CD4-positive, alpha-beta T cell (primary cell): ENCODE results near the gene LSM11. TPM values are rescaled to one million over a fixed set of nuclear protein-coding genes. Genes with fewer than 3 reads are reported as not detected.

Experiments
- ATAC-seq: fragments of 200-7000 bp; cut with Tn5 transposase; one replicate; pipeline ENCODE4 v1.10.0; 2022; ENCODE audit warnings: mild to moderate bottlenecking; ENCODE audit not compliant: poor library complexity
- CTCF ChIA-PET: fragments of 350-600 bp; sonication (Branson Sonifier 250); formaldehyde crosslinking; loops from one replicate; lab custom pipeline; 2021; ENCODE audit warnings: antibody characterized with exemption, inconsistent platforms; lab: Charles Lee
- POLR2A ChIA-PET: fragments of 350-600 bp; sonication (Branson Sonifier 250); formaldehyde crosslinking; loops from one replicate; lab custom pipeline; 2021; ENCODE audit warnings: antibody characterized with exemption, inconsistent platforms; lab: Charles Lee
- DNase-seq, 14 experiments: peaks; one replicate each; pipeline ENCODE4 v3.0.0-alpha.2; 2013 to 2020; ENCODE audit warnings: mixed read lengths in 2 of 14
- H3K27ac ChIP-seq, 2 donors: one replicate each; pipeline versions ENCODE4 v1.5.1 to v1.7.0; 2013; ENCODE audit warnings: low read length in 2 of 2, low read depth in 1 of 2, mild to moderate bottlenecking in 1 of 2
- H3K27me3 ChIP-seq, 2 experiments: 1 replicate in 1 of 2; 2 replicates in 1 of 2; pipeline versions ENCODE4 v1.6.1 to v1.7.0; 2013; ENCODE audit warnings: low read length in 2 of 2, control low read depth in 1 of 2, mild to moderate bottlenecking in 1 of 2, moderate library complexity in 1 of 2; ENCODE audit not compliant: insufficient read depth in 2 of 2, control insufficient read depth in 1 of 2
- H3K36me3 ChIP-seq: one replicate; pipeline ENCODE4 v1.6.1; 2013; ENCODE audit warnings: low read length, control low read depth; ENCODE audit not compliant: insufficient read depth
- H3K4me1 ChIP-seq: one replicate; pipeline ENCODE4 v1.6.1; 2013; ENCODE audit warnings: low read length, control low read depth; ENCODE audit not compliant: insufficient read depth
- H3K4me3 ChIP-seq: one replicate; pipeline ENCODE4 v1.5.1; 2013; ENCODE audit warnings: mild to moderate bottlenecking, low read length, moderate library complexity
- H3K9me3 ChIP-seq, 2 experiments: 1 replicate in 1 of 2; 2 replicates in 1 of 2; pipeline versions ENCODE4 v1.6.1 to v1.7.0; 2013; ENCODE audit warnings: low read length in 2 of 2, mild to moderate bottlenecking in 2 of 2, control low read depth in 1 of 2, moderate library complexity in 1 of 2; ENCODE audit not compliant: control insufficient read depth in 1 of 2, insufficient read depth in 1 of 2
- H3K27ac Mint-ChIP-seq: one replicate; pipeline ENCODE4 v1.8.0; 2020; ENCODE audit warnings: mixed read lengths
- H3K27me3 Mint-ChIP-seq: one replicate; pipeline ENCODE4 v1.8.0; 2021; ENCODE audit warnings: mixed read lengths
- H3K36me3 Mint-ChIP-seq: one replicate; pipeline ENCODE4 v1.8.0; 2021; ENCODE audit warnings: low read depth, mixed read lengths
- H3K4me1 Mint-ChIP-seq: one replicate; pipeline ENCODE4 v1.8.0; 2021; ENCODE audit warnings: low read depth, mixed read lengths
- H3K4me3 Mint-ChIP-seq: one replicate; pipeline ENCODE4 v1.8.0; 2020; ENCODE audit warnings: mild to moderate bottlenecking, mixed read lengths
- H3K9me3 Mint-ChIP-seq: one replicate; pipeline ENCODE4 v1.8.0; 2020; ENCODE audit warnings: mixed read lengths
- CTCF ChIP-seq: fragments of 200-600 bp; IDR thresholded peaks from one replicate; pipeline ENCODE4 v1.8.0; 2022; ENCODE audit warnings: antibody characterized with exemption, mild to moderate bottlenecking
- intact Hi-C, 2 experiments: fragments of 100-400 bp; cut with DNase I in 1 of 2; cut with micrococcal nuclease in 1 of 2; formaldehyde crosslinking; loops; one replicate each; pipeline versions ENCODE4 v1.15.1 to v1.9.0; 2023 to 2025; cut with DNase I, micrococcal nuclease
- total RNA-seq, 174 experiments: library from RNA in 2 of 174; stranded (reverse) in 2 of 174; gene quantifications; one replicate each; pipeline ENCODE4 v1.2.3 and lab custom pipeline; 2021 to 2026

The LSM11 gene
- total RNA-seq, 2 experiments from 2014 or later, result 0.49 to 0.70 TPM

DNA sequence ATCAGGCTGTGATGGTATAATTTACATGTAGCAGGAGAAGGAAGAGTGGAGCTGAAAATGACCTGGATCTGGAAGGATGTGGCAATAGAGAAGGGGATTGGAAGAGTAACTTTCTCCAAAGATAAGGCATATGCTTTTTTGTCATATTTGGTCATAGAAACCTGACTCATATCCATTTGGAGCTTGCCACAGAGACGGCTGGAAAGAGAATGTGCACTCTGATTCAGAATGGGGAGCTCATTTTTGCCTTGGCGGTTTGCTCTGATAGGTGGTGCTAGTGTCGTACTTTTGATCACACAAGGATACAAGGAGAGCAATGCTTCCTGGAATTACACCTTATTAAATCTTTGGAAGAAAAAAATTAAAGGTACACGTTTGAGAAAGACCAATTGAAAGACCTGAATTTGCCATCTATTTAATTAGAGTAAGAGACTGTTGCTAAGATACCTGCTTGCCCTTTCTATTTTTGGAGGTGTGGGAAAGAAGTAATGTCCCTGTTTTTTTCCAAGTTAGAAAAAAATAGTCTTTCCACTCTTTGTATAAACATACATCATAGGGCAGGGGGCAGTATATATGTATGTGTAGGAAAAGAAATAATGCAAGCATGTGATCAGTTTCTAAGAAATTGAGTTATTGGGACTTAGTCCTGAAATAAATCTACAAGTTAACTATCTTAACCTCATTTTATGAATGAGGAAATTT lies 5.4 kb downstream of the LSM11 start:
- Histone ChIP-seq H3K27ac (no peak overlapping the region), H3K36me3 (peaks cover 16% of the 10 kb centered on the region), H3K9me3 (no peaks in the 10 kb centered on the region), H3K4me3 (no peak overlapping the region), H3K4me1 (peaks cover 12% of the 10 kb centered on the region), H3K27me3 (no peaks in the 10 kb centered on the region)
- H3K36me3 Mint-ChIP-seq, result peaks cover 30% of the 10 kb centered on the region
- H3K4me3 Mint-ChIP-seq, result no peak overlapping the region
- ChIA-PET CTCF (no interaction called here), POLR2A (no interaction called here)
- H3K27ac Mint-ChIP-seq, result no peak overlapping the region
- no peak for TF ChIP-seq CTCF
- H3K9me3 Mint-ChIP-seq, result no peaks in the 10 kb centered on the region
- ATAC-seq (no peak), DNase-seq (no peak)
- intact Hi-C loops, result loop anchor here in 1 of 2 experiments (5.0 kb wide), 1 partner anchor 108 kb away; the partner anchor contains the start of gene CLINT1
- peaks cover 25% of the 10 kb centered on the region for H3K4me1 Mint-ChIP-seq
- no peaks in the 10 kb centered on the region for H3K27me3 Mint-ChIP-seq

DNA sequence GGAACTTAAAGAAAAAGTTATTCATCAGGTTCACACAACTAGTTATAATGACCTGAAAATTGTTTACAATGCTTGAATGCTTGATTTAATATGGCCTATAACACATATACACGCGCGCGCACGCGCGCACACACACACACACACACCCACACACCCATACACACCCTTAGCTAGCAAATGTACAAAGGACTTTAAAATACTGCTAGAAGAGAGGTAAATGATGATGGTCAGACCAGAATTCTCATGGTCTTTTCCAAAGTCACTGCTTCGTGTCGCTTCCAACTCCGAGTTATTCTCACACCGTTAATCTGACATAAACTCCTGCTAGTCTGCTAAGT lies 5.9 kb downstream of the LSM11 start:
- Mint-ChIP-seq H3K4me3 (no peak overlapping the region), H3K27me3 (no peaks in the 10 kb centered on the region), H3K27ac (no peak overlapping the region), H3K36me3 (peaks cover 31% of the 10 kb centered on the region), H3K9me3 (no peaks in the 10 kb centered on the region), H3K4me1 (peaks cover 21% of the 10 kb centered on the region)
- Histone ChIP-seq H3K27me3 (no peaks in the 10 kb centered on the region), H3K4me3 (no peak overlapping the region), H3K36me3 (peaks cover 19% of the 10 kb centered on the region), H3K9me3 (no peaks in the 10 kb centered on the region), H3K27ac (no peak overlapping the region), H3K4me1 (peaks cover 9% of the 10 kb centered on the region)
- DNase-seq (no peak), ATAC-seq (no peak)
- TF ChIP-seq CTCF, result no peak
- CTCF ChIA-PET, result no interaction called here
- POLR2A ChIA-PET, result no interaction called here
- intact Hi-C loops, result loop anchor here in 1 of 2 experiments (5.0 kb wide), 1 partner anchor 108 kb away; the partner anchor contains the start of gene CLINT1

- no peaks in the 10 kb centered on the region for H3K27me3 Mint-ChIP-seq
- H3K27ac Mint-ChIP-seq, result no peak overlapping the region
- no peak overlapping the region for H3K4me3 Mint-ChIP-seq
- no peaks in the 10 kb centered on the region for H3K9me3 Mint-ChIP-seq
- Histone ChIP-seq H3K27ac (no peak overlapping the region), H3K36me3 (peaks cover 27% of the 10 kb centered on the region), H3K4me1 (no peaks in the 10 kb centered on the region), H3K9me3 (no peaks in the 10 kb centered on the region), H3K4me3 (no peak overlapping the region), H3K27me3 (no peaks in the 10 kb centered on the region)
- H3K4me1 Mint-ChIP-seq, result peaks cover 12% of the 10 kb centered on the region
- H3K36me3 Mint-ChIP-seq, result peaks cover 38% of the 10 kb centered on the region
- no peak for DNase-seq
- no peak for ATAC-seq
- CTCF ChIA-PET, result interaction anchor here (1.1 kb wide), 1 partner anchor 23 kb away, joined by 3 read pairs; no protein-coding TSS in a partner anchor
- intact Hi-C loops, result no loop called here
- POLR2A ChIA-PET, result no interaction called here
- no peak for TF ChIP-seq CTCF
These were observed 6.8 kb downstream of the LSM11 start for GRCh38 chr5:157750320-157750719.
